HEK293 (cell line): ENCODE results near the gene PHLDB2.

Source experiments
- CTCF ChIA-PET: fragments of 350-600 bp; formaldehyde crosslinking; extraction: SDS; loops from one replicate; lab custom pipeline; 2021; ENCODE audit warnings: antibody characterized with exemption; lab: Yijun Ruan, JAX
- POLR2A ChIA-PET: fragments of 300-600 bp; formaldehyde crosslinking; extraction: SDS; loops from one replicate; lab custom pipeline; 2020; ENCODE audit warnings: antibody characterized with exemption, inconsistent platforms; lab: Yijun Ruan, JAX
- H3K27ac ChIP-seq: fragments of 200-500 bp; sonication (Bioruptor generic); 2 replicates; pipeline ENCODE4 v1.5.1; 2014; ENCODE audit warnings: low read depth, low read length, control low read depth, inconsistent platforms; ENCODE audit errors: extremely low read depth
- H3K36me3 ChIP-seq, 2 experiments: fragments of 200-500 bp in 1 of 2; sonication (Bioruptor generic) in 1 of 2; 1 replicate in 1 of 2; 2 replicates in 1 of 2; pipeline ENCODE4 v1.5.1; 2014 to 2017; ENCODE audit warnings: inconsistent platforms in 2 of 2, low read length in 2 of 2; ENCODE audit not compliant: control insufficient read depth in 2 of 2, insufficient read depth in 1 of 2
- H3K4me1 ChIP-seq: fragments of 200-500 bp; sonication (Bioruptor generic); 2 replicates; pipeline ENCODE4 v1.5.1; 2014; ENCODE audit warnings: mild to moderate bottlenecking, low read length, inconsistent platforms; ENCODE audit not compliant: control insufficient read depth, insufficient read depth
- H3K4me3 ChIP-seq: 2 replicates; pipeline ENCODE4 v1.5.1; 2011; ENCODE audit warnings: low read depth, mild to moderate bottlenecking, control low read depth, low read length, moderate library complexity
- H3K9me3 ChIP-seq: fragments of 200-500 bp; sonication (Bioruptor generic); 2 replicates; pipeline ENCODE4 v1.5.1; 2014; ENCODE audit warnings: low read depth, low read length, inconsistent platforms; ENCODE audit not compliant: control insufficient read depth, insufficient read depth
- KLF17 ChIP-seq: fragments of 450-650 bp; formaldehyde crosslinking; IDR thresholded peaks from 2 replicates; pipeline ENCODE4 v1.5.1; 2016; ENCODE audit warnings: missing biosample characterization, missing genetic modification characterization
- SCRT2 ChIP-seq: fragments of 450-650 bp; formaldehyde crosslinking; IDR thresholded peaks from 2 replicates; pipeline ENCODE4 v1.5.1; 2016; ENCODE audit warnings: missing biosample characterization, missing genetic modification characterization
- SP3 ChIP-seq: fragments of 450-650 bp; formaldehyde crosslinking; IDR thresholded peaks from 2 replicates; pipeline ENCODE4 v1.5.1; 2016; ENCODE audit warnings: missing biosample characterization, missing genetic modification characterization
- ZBTB44 ChIP-seq: fragments of 450-650 bp; IDR thresholded peaks from 2 replicates; pipeline ENCODE4 v1.5.1; 2018; ENCODE audit warnings: missing biosample characterization, mild to moderate bottlenecking, missing genetic modification characterization
- ZEB2 ChIP-seq: fragments of 450-650 bp; formaldehyde crosslinking; IDR thresholded peaks from 2 replicates; pipeline ENCODE4 v1.5.1; 2016; ENCODE audit warnings: missing biosample characterization, missing genetic modification characterization
- ZFP3 ChIP-seq: fragments of 450-650 bp; formaldehyde crosslinking; IDR thresholded peaks from 2 replicates; pipeline ENCODE4 v1.5.1; 2016; ENCODE audit warnings: low read depth, missing biosample characterization, missing genetic modification characterization
- ZNF10 ChIP-seq: fragments of 450-650 bp; formaldehyde crosslinking; IDR thresholded peaks from 2 replicates; pipeline ENCODE4 v1.5.1; 2017; ENCODE audit warnings: missing biosample characterization, missing genetic modification characterization
- ZNF112 ChIP-seq: fragments of 450-650 bp; formaldehyde crosslinking; IDR thresholded peaks from 2 replicates; pipeline ENCODE4 v1.5.0; 2017; ENCODE audit warnings: missing biosample characterization, missing genetic modification characterization
- ZNF133 ChIP-seq: fragments of 450-650 bp; formaldehyde crosslinking; IDR thresholded peaks from 2 replicates; pipeline ENCODE4 v1.5.1; 2016; ENCODE audit warnings: missing biosample characterization, missing genetic modification characterization
- ZNF146 ChIP-seq: fragments of 450-650 bp; formaldehyde crosslinking; IDR thresholded peaks from 2 replicates; pipeline ENCODE4 v1.5.1; 2016; ENCODE audit warnings: missing biosample characterization, missing genetic modification characterization
- ZNF202 ChIP-seq: fragments of 450-650 bp; formaldehyde crosslinking; IDR thresholded peaks from 2 replicates; pipeline ENCODE4 v1.5.1; 2016; ENCODE audit warnings: missing biosample characterization, missing genetic modification characterization, borderline replicate concordance
- ZNF335 ChIP-seq: fragments of 450-650 bp; formaldehyde crosslinking; conservative IDR thresholded peaks from 2 replicates; pipeline ENCODE4 v1.5.1; 2016; ENCODE audit warnings: missing biosample characterization, missing genetic modification characterization
- ZNF366 ChIP-seq: fragments of 450-650 bp; formaldehyde crosslinking; conservative IDR thresholded peaks from 2 replicates; pipeline ENCODE4 v1.5.1; 2016; ENCODE audit warnings: missing biosample characterization, missing genetic modification characterization
- ZNF555 ChIP-seq: fragments of 450-650 bp; formaldehyde crosslinking; conservative IDR thresholded peaks from 2 replicates; pipeline ENCODE4 v1.5.1; 2017; ENCODE audit warnings: missing biosample characterization, mild to moderate bottlenecking, missing genetic modification characterization, inconsistent platforms
- ZNF571 ChIP-seq: fragments of 450-650 bp; formaldehyde crosslinking; IDR thresholded peaks from 2 replicates; pipeline ENCODE4 v1.5.0; 2017; ENCODE audit warnings: missing biosample characterization, missing genetic modification characterization
- ZNF585B ChIP-seq: fragments of 450-650 bp; formaldehyde crosslinking; IDR thresholded peaks from 2 replicates; pipeline ENCODE4 v1.5.1; 2016; ENCODE audit warnings: missing biosample characterization, missing genetic modification characterization
- ZNF629 ChIP-seq: fragments of 450-650 bp; formaldehyde crosslinking; IDR thresholded peaks from 2 replicates; pipeline ENCODE4 v1.5.1; 2017; ENCODE audit warnings: missing biosample characterization, missing genetic modification characterization
- ZNF837 ChIP-seq: fragments of 450-650 bp; formaldehyde crosslinking; IDR thresholded peaks from 2 replicates; pipeline ENCODE4 v1.5.1; 2016; ENCODE audit warnings: missing biosample characterization, missing genetic modification characterization
- ZSCAN30 ChIP-seq: fragments of 450-650 bp; IDR thresholded peaks from 2 replicates; pipeline ENCODE4 v1.5.1; 2018; ENCODE audit warnings: missing biosample characterization, mild to moderate bottlenecking, missing genetic modification characterization, moderate library complexity

Gene PHLDB2

GRCh38 chr3:111956995-111957734, 98.1 kb downstream of the PHLDB2 start (continued):
- TF ChIP-seq ZNF335 (tag by site-specific recombination) (no peak), ZNF133 (no peak), ZNF555 (no peak), ZSCAN30 (no peak)

GRCh38 chr3:111961461-111962164, 102.5 kb downstream of the PHLDB2 start:
- peaks cover 4% of the 10 kb centered on the region for H3K4me1 ChIP-seq
- TF ChIP-seq ZNF146 (tag by site-specific recombination) (no peak), ZNF585B (tag by site-specific recombination) (no peak), ZNF112 (no peak), ZNF10 (no peak), ZEB2 (tag by site-specific recombination) (no peak), SCRT2 (tag by site-specific recombination) (peak; percentile 41; the same call in 1 of the 2 replicates), KLF17 (tag by site-specific recombination) (no peak)
- H3K36me3 ChIP-seq, result no peaks in the 10 kb centered on the region
- POLR2A ChIA-PET, result no interaction called here
- CTCF ChIA-PET, result interaction anchor here (0.6 to 1.2 kb wide), 2 partner anchors 98 to 292 kb away, joined by 3 read pairs; no protein-coding TSS in a partner anchor
- no peak overlapping the region for H3K4me3 ChIP-seq
- H3K9me3 ChIP-seq, result no peaks in the 10 kb centered on the region
- H3K27ac ChIP-seq, result no peak overlapping the region

GRCh38 chr3:111963424-111963823, 104.4 kb downstream of the PHLDB2 start:
- H3K4me1 ChIP-seq, result no peaks in the 10 kb centered on the region
- ChIA-PET POLR2A (no interaction called here), CTCF (interaction anchor here (1.9 kb wide), 1 partner anchor 248 kb away, joined by 11 read pairs; no protein-coding TSS in a partner anchor)
- H3K4me3 ChIP-seq, result no peak overlapping the region
- H3K36me3 ChIP-seq, result no peaks in the 10 kb centered on the region
- H3K9me3 ChIP-seq, result no peaks in the 10 kb centered on the region
- no peak overlapping the region for H3K27ac ChIP-seq
- TF ChIP-seq ZNF629 (tag by site-specific recombination) (0 out of 2 replicates have a peak, but pooled peaks have one; percentile 22), ZNF571 (tag by site-specific recombination) (no peak), SP3 (tag by site-specific recombination) (0 out of 2 replicates have a peak, but pooled peaks have one; percentile 25), ZEB2 (tag by site-specific recombination) (0 out of 2 replicates have a peak, but pooled peaks have one; percentile 48), ZFP3 (tag by site-specific recombination) (no peak), ZNF202 (tag by site-specific recombination) (no peak), ZNF366 (tag by site-specific recombination) (0 out of 2 replicates have a peak, but pooled peaks have one; percentile 36)

GRCh38 chr3:111965484-111965883, 106.4 kb downstream of the PHLDB2 start:
- no peaks in the 10 kb centered on the region for H3K4me1 ChIP-seq
- TF ChIP-seq ZNF837 (tag by site-specific recombination), result no peak
- no peak for TF ChIP-seq ZBTB44
- ChIA-PET CTCF (interaction anchor here (0.6 to 4.2 kb wide), 6 partner anchors 48 to 363 kb away, joined by 3 to 40 read pairs (median 4); no protein-coding TSS in a partner anchor), POLR2A (no interaction called here)
- H3K36me3 ChIP-seq, result no peaks in the 10 kb centered on the region
- no peak overlapping the region for H3K4me3 ChIP-seq
- H3K9me3 ChIP-seq, result no peaks in the 10 kb centered on the region
- H3K27ac ChIP-seq, result no peak overlapping the region
